ENCODE data around the gene PDZD2.
"Not testable (repeated sequence)": the region's sequence is repeated elsewhere in the genome, so short reads cannot be mapped to it uniquely, and the experiment has no call there.

The PDZD2 gene

GRCh38 chr5:31688515-31689092, 49.7 kb downstream of the PDZD2 start:
- DNase-seq (ENCODE audit: low read depth, low spot score), result no peak

- DNase-seq (ENCODE audit: low read depth, low spot score), result not testable (repeated sequence)
Observed at GRCh38 chr5:31691408-31691807, 52.5 kb downstream of the PDZD2 start.

GRCh38 chr5:31692561-31693221, 53.8 kb downstream of the PDZD2 start:
- DNase-seq (ENCODE audit: low read depth, low spot score), result no peak

- no peak for DNase-seq (ENCODE audit: low read depth, low spot score)
Observed at GRCh38 chr5:31698673-31699072, 59.7 kb downstream of the PDZD2 start.

- no peak for DNase-seq (ENCODE audit: low read depth, low spot score)
Observed at GRCh38 chr5:31701642-31702299, 62.8 kb downstream of the PDZD2 start.

GRCh38 chr5:31702712-31703111, 63.8 kb downstream of the PDZD2 start:
- DNase-seq (ENCODE audit: low read depth, low spot score), result no peak

- DNase-seq (ENCODE audit: low read depth, low spot score), result no peak
Observed at GRCh38 chr5:31703757-31704156, 64.8 kb downstream of the PDZD2 start.

GRCh38 chr5:31706186-31706585, 67.3 kb downstream of the PDZD2 start:
- no peak for DNase-seq (ENCODE audit: low read depth, low spot score)

GRCh38 chr5:31707329-31707728, 68.4 kb downstream of the PDZD2 start:
- DNase-seq (ENCODE audit: low read depth, low spot score), result no peak

- DNase-seq (ENCODE audit: low read depth, low spot score), result no peak
Observed at GRCh38 chr5:31708089-31708488, 69.2 kb downstream of the PDZD2 start.

GRCh38 chr5:31711363-31711762, 72.4 kb downstream of the PDZD2 start:
- DNase-seq (ENCODE audit: low read depth, low spot score), result no peak

GRCh38 chr5:31711935-31712592, 73.1 kb downstream of the PDZD2 start:
- no peak for DNase-seq (ENCODE audit: low read depth, low spot score)

- no peak for DNase-seq (ENCODE audit: low read depth, low spot score)
Observed at GRCh38 chr5:31717561-31717960, 78.6 kb downstream of the PDZD2 start.

GRCh38 chr5:31720004-31720403, 81.1 kb downstream of the PDZD2 start:
- DNase-seq (ENCODE audit: low read depth, low spot score), result no peak

GRCh38 chr5:31720811-31721345, 81.9 kb downstream of the PDZD2 start:
- no peak for DNase-seq (ENCODE audit: low read depth, low spot score)

- DNase-seq (ENCODE audit: low read depth, low spot score), result no peak
Observed at GRCh38 chr5:31722111-31722510, 83.2 kb downstream of the PDZD2 start.

GRCh38 chr5:31725996-31726395, 87.1 kb downstream of the PDZD2 start:
- no peak for DNase-seq (ENCODE audit: low read depth, low spot score)

GRCh38 chr5:31726952-31727351, 88.0 kb downstream of the PDZD2 start:
- no peak for DNase-seq (ENCODE audit: low read depth, low spot score)

GRCh38 chr5:31728039-31728438, 89.1 kb downstream of the PDZD2 start:
- no peak for DNase-seq (ENCODE audit: low read depth, low spot score)

GRCh38 chr5:31728806-31729205, 89.9 kb downstream of the PDZD2 start:
- not testable (repeated sequence) for DNase-seq (ENCODE audit: low read depth, low spot score)

GRCh38 chr5:31730139-31730538, 91.2 kb downstream of the PDZD2 start:
- no peak for DNase-seq (ENCODE audit: low read depth, low spot score)

GRCh38 chr5:31731016-31731415, 92.1 kb downstream of the PDZD2 start:
- no peak for DNase-seq (ENCODE audit: low read depth, low spot score)

Data from astrocyte of the hippocampus (primary cell).